ENCODE measurements around the gene AKAP8L.

GRCh38 chr19:15422296-15423075 lies 3.7 kb upstream of the AKAP8L start:
- TF ChIP-seq POLR2A (IDR thresholded peaks at IDR 0.05; ENCODE audit: low read depth, low read length): no peak
- no peak for TF ChIP-seq POLR2AphosphoS5 (IDR thresholded peaks at IDR 0.05; ENCODE audit: low read depth, low read length)
- no peak for TF ChIP-seq SPI1 (IDR thresholded peaks at IDR 0.05; ENCODE audit: low read depth, low read length)
- TF ChIP-seq PAX5 (IDR thresholded peaks at IDR 0.05; ENCODE audit: insufficient read depth, low read length, severe bottlenecking): no peak

Data from GM12891 (cell line).